GM12874 (cell line): ENCODE results near the gene ZNF782.
A peak's percentile ranks its signal among the peaks of the same experiment; 100 is the strongest.

ENCODE experiments used
- TF ChIP-seq, protein P1 (sequence below): IDR thresholded peaks from 2 replicates; pipeline ENCODE4 v1.5.1; 2011; ENCODE audit warnings: low read depth, mild to moderate bottlenecking, control low read depth, low read length, moderate library complexity; ENCODE audit not compliant: insufficient read depth

ZNF782 gene

DNA sequence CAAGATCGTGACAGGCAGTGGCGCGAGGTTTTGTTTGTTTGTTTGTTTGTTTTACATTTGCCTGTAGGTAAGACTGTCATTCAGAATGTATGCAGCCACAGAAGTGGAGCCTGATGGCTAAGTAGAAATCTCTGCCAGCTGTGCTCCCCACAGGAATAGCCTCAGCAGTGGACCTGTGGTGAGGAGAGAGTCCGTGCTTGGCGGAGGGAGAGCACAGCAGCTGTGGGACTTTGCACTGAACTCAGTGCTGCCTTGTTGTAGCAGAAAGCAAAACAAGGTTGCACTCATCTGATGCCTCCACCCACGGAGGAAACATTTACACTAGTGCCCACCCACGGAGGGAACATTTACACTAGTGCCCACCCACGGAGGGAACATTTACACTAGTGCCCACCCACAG is 4.4 kb upstream of the ZNF782 start:
- TF ChIP-seq, protein P1, sequence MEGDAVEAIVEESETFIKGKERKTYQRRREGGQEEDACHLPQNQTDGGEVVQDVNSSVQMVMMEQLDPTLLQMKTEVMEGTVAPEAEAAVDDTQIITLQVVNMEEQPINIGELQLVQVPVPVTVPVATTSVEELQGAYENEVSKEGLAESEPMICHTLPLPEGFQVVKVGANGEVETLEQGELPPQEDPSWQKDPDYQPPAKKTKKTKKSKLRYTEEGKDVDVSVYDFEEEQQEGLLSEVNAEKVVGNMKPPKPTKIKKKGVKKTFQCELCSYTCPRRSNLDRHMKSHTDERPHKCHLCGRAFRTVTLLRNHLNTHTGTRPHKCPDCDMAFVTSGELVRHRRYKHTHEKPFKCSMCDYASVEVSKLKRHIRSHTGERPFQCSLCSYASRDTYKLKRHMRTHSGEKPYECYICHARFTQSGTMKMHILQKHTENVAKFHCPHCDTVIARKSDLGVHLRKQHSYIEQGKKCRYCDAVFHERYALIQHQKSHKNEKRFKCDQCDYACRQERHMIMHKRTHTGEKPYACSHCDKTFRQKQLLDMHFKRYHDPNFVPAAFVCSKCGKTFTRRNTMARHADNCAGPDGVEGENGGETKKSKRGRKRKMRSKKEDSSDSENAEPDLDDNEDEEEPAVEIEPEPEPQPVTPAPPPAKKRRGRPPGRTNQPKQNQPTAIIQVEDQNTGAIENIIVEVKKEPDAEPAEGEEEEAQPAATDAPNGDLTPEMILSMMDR: no peak

DNA sequence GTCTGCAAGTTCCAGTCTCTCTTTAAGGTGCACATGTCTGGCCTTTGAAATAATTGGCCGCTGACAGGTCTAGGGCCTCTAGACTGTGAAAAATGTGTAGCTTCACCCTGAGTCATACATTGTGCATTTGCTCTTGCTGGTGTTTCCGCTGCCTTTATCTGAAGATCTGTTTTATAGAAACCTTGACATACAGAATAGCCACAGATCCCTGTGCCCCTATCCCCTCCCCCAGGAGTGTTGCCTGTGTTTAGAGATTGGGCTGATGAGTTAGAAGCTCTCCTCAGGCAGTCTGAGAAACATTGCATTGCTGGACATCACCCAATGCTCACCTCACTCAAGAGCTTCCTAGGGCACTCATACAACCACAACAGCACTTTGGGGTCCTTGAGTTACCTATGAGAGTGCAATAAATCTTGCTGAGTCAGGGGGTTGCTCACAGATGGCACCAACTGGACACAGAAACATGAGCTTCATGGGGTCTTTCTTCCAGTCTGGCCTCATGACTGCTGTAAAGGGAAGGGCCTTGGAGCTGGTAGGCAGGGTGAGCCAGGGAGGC is 3.8 kb upstream of the ZNF782 start:
- TF ChIP-seq, protein P1: no peak

DNA sequence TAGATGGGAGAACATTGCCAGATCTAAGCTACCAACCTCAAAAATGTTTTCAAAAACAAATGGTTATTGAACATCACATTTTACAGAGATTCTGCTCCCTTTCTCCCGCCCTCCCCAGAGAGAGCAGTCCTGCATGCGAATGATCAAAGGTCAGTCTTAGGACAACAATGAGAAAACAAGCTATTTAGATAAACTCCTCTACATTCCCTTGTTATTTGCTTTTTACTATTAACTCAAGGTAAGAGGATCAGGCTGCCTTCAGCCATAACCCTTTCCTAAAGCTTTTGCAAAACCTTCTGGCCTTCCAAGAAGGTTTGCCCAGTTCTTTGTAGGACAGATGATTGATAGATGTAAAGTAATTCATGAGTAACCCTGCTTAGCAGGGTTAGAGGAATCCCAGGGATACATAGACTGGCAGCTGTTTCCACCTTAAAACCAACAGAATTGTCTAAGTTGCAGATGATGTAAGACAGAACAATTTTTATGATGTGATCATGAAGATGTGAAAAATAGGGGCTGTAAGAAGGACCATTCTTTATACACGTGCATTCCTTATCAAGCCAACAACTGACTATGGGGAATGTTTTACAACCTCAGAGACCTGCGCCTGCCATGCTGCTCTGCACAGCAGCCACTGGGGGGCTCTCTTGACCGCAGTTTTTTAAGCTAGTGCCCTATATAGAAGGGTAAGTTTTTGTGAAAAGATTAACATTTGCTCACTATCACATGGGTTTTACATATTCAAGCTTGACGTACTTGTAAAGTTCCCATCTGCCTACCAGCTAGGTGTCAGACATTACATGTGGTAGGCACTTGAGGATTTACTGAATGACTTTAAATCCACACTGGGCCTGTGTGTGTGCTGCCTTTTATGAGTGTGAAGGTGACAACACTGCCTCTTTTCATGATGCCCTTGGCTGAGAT is 2.3 kb upstream of the ZNF782 start:
- TF ChIP-seq, protein P1: peak; percentile 85

DNA sequence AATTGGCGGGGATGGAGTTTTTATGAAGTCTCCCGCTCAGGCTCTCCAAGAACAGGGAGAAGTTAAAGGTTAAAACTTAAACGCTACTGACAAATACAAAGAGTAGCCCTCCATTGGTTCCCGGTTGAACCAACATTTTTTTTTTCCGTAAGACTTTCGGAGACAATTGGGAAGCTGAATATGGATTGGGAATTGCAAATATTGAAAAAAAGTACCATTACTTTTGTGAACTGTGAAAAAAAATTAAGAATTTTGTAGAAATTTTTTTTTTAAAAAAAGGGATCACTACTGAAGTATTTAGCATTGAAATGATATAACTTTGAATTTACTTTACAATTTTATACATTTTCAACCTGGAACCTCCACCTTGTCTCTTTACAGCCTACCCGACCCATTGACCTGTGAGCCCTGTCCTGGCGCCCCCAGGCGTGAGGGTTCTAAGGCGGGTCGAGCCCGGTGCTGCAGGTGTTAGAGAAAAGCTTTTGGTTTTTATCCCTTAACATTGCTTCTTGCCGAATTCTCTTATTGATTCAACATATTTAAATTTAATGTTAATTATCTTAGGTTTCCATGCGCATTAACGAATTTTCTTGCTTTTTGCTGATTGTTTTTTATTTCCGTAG is 448 bp upstream of the ZNF782 start:
- TF ChIP-seq, protein P1: no peak

DNA sequence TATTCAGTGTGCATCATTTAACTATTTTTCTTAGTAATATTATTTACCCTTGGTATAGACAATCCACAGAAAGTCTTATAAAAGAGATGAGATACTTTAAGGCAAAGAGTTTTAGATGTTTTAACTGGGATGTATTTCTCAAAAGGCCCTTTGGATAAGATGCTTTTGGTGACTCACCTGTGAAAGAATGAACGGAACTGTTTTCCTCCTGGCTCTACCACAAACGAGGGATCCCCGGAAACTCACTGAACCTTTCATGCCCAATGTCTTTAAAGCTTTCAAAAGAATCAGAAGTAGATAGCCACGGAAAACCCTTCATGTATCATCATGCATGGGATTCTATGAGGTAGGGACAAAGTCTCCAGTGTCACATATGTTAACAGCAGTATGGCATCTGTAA is 1.6 kb downstream of the ZNF782 start:
- TF ChIP-seq, protein P1: no peak

DNA sequence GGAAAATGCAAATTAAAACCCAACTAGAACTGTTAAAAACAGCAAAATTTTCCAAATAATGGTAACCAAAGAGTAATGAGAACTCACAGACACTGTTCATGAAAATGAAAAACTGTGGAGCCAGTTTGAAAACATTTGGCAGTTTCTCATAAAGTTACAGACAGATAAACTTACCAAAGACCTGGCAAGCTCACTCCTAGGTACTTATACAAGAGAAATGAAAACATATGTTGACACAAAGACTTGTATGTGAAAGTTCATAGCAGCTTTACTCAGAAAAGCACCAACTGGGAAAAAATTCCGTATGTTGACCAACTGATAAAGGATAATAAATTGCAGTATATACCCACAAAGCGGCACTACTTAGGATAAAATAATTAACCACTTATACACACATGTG is 10.3 kb downstream of the ZNF782 start:
- TF ChIP-seq, protein P1: no peak

DNA sequence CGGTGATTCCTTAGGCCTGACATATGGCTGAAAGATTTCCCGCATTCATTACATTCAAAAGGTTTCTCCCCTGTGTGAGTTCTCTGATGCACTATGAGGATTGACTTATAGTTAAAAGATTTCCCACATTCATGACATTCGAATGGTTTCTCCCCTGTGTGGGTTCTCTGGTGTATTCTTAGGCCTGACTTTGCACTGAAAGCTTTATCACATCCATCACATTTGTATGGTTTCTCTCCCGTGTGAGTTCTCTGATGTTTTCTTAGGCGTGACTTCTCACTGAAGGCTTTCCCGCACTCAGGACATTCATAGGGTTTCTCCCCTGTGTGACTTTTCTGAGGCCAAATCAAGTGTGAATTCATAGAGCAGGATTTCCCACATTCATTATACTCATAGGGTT is 35.8 kb downstream of the ZNF782 start:
- TF ChIP-seq, protein P1: no peak
